Left colon (tissue), 2 donors: Measurements from ENCODE around the gene PLEKHA5. TPM values are rescaled to one million over a fixed set of nuclear protein-coding genes. Genes with fewer than 3 reads are reported as not detected.
A peak's percentile ranks its signal among the peaks of the same experiment; 100 is the strongest.

Experiments used
- ATAC-seq: fragments of 200-7000 bp; cut with Tn5 transposase; one replicate; pipeline ENCODE4 v1.9.1; 2020; ENCODE audit warnings: mild to moderate bottlenecking, moderate library complexity
- DNase-seq, 2 donors: peaks; one replicate each; pipeline ENCODE4 v3.0.0-alpha.2; 2020
- intact Hi-C, 2 donors: fragments of 100-400 bp; cut with DNase I in 1 of 2; cut with micrococcal nuclease in 1 of 2; formaldehyde crosslinking; loops; one replicate each; pipeline versions ENCODE4 v1.11.2 to v1.14.0; 2022; cut with DNase I, micrococcal nuclease
- total RNA-seq, 2 donors: library from RNA; stranded (reverse); fragmentation: NEBNext Ultra II Directional; extraction: Animal tissue kit (Norgen Biotek cat#: 25700); gene quantifications; one replicate each; pipeline ENCODE4 v1.2.1, GENCODE V29; 2021
- donor health status: DM: no; HTN: no; CAD: no.
- donor health status: DM: yes; HTN: yes; CAD: no.

The PLEKHA5 gene
- total RNA-seq, 2 donors from 2014 or later = 33.1 to 36.8 TPM

DNA sequence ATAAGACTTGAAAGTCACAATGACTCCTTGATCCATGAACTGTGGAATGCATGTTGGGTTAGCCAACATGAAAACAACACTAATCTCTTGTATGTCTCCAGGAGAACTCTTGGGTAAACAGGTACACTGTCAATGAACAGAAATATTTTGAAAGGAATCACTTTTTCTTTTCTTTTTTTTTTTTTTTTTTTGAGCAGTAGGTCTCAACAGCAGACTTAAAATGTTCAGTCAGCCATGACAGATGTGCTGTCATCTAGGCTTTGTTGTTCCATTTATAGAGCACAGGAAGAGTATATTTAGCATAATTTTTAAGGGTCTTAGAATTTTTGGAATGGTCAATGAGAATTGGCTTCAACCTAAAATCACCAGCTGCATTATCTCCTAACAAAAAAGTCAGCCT, 2.3 kb upstream of the PLEKHA5 start:
- DNase-seq (no peak), ATAC-seq (no peak)
- intact Hi-C loops = no loop called here

DNA sequence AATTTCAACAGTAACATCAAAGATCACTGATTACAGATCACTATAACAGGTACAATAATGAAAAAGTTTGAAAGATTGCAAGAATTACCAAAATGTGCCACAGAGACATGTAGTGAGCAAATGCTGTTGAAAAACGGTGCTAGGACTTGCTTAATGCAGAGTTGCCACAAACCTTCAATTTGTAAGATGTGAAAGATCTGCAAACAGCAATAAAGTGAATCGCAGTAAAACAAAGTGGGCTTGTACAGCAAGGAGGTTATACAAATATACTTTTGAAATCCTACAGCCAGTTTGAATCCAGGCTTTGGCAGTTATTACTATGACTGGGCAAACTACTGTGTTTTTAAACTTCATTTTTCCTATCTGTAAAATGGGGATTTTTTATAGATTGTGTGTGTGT, 1.0 kb upstream of the PLEKHA5 start:
- no peak for DNase-seq
- no peak for ATAC-seq

DNA sequence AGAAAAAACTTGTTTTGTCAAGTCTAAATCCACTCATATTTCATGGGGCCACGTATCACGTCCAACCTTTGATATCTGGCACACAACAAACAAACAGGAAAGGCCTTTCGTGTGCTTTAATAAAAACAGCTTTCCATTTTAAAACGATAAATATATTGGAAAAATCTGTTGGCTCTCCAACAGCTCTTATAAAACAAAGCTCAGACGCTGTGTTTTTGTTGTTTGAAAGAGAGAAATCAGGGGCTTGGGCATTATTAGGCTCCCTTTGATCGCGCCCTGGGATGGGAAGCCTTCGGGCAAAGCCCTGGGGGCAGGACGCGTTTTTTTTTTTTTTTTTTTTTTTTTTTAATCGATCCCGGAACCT, 429 bp upstream of the PLEKHA5 start:
- intact Hi-C loops = no loop called here
- DNase-seq (no peak), ATAC-seq (no peak)

More for the DNA sequence above, 1.0 kb upstream of the PLEKHA5 start:
- intact Hi-C loops = no loop called here

DNA sequence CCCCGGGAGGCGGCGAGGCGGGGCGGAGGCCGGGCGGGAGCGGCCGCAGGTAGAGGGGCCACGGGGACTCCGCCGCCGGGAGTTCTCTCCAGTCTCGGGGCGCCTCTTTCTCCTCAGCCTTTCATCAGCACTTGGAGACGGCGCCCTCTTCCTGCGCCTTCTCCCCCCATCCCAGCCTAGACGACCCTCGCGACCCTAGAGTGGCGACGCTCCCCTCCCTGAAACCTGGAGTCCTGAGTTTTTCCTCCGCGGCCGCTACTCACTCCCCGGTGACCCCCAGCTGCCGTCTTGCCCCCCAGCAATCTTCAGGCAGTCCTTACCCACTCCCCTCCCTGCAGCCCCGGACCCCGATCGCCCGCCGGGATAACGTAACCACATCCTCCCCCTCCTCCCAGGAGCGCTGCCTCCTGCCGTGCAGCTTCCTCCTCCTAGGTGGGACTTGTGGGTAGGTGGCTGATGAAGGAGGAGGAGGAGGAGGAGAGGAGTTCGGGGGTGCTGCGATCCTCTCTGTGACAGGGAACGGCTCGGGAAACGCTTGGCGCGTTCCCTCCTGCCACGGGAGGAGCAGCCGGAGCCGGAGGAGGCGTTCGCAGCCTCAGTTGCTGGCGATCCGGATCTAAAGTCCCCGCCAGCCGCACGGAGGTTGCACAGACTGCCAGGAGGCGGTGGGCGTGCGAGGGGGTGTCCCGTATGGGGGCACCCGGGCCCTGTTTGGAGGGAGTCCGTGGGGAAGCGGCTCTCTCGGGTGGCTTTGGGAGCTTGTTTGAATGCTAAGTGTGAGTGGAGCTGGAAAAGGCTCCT, 891 bp downstream of the PLEKHA5 start:
- peak; percentile 40 for ATAC-seq
- intact Hi-C loops = no loop called here
- peak; percentile 54 to 55 for DNase-seq

DNA sequence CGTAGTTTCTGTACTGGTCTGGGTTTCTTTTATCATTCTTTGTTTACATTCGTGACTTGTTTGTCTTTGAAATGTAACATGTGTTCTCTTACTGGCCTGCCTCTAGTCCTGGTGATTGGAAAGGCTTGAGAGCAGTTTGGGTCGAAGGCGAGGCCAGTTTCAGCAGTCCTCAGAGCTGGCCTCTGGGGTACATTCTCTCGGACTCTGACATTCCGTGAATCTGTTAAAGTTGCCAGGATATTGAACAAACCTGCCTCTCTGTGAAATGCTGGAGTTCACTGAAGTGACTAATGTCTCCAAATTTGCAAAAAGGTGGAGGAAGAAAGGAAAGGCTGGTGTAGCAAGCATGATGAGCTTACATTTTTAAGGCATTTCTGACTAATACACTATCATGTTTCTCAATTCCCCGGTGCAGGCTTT, 1.5 kb downstream of the PLEKHA5 start:
- ATAC-seq = peak; percentile 22
- DNase-seq = peak in 1 of 2 donors; percentile 31
- intact Hi-C loops = no loop called here

DNA sequence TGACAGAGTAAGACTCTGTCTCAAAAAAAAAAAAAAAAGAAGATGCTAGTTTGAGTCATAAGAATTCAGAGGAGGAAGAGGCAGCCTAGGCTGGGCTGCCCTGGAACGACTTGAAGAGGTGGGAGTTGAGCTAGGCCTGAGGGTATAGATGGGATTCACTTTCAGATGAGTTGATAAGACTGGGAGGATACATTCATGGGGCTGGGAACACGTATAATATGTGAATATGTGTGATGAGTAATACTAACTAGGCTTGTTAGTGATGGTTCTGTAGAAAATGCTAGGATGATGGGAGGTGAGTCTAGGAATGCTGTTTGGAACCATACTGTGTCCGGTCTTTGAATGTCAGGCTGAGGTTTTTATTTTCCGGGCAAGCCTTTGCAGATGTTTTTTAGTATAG, 9.0 kb downstream of the PLEKHA5 start:
- no peak for ATAC-seq
- DNase-seq = no peak
- intact Hi-C loops = no loop called here

DNA sequence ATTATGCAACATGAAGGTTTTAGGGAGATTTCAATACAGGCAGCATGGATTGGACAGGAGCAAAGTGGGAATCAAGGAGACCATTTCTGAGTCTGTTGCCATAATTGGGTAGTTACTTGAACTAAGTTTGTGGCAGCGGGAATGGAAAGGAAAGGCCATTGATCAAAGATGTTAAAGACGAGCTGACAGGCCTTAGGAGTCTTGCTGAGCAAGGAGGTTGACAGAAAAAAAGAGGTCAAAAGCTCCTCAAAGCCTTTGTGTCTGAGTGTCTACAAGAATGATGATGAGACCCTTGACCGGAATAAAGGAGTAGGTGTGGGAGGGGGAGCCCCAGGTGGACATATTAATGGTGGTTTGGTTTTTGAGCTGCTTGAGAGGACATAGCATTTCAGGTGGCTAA, 9.4 kb downstream of the PLEKHA5 start:
- intact Hi-C loops = no loop called here
- no peak for DNase-seq
- ATAC-seq = no peak

DNA sequence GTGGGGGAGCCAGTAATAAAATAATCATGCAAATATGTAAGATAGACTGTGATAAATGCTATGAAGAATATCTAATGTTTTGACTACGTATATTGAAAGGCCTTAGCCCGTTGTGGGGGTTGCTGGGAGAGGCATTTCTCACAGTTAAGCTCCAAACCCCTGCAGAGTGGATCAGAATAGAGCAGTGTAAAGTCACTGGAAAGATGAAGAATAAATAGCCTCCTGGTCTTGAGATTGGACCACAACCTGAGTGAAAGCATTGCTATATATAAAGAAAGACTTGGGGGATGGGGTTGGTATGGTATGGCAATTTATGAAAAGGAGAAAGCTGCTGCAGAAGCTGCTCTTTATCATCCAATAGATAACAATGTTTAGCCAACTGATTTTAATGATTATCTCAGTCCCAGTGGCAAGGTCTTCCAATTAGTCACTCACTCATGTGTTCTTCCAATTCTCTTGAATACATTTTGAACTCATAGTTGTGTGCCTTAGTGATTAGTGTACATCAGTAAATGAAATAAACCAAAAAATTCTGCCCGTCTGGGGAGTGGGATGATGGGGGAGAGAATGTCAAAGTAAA, 10.2 kb downstream of the PLEKHA5 start:
- no peak for ATAC-seq
- DNase-seq = no peak
- intact Hi-C loops = no loop called here

DNA sequence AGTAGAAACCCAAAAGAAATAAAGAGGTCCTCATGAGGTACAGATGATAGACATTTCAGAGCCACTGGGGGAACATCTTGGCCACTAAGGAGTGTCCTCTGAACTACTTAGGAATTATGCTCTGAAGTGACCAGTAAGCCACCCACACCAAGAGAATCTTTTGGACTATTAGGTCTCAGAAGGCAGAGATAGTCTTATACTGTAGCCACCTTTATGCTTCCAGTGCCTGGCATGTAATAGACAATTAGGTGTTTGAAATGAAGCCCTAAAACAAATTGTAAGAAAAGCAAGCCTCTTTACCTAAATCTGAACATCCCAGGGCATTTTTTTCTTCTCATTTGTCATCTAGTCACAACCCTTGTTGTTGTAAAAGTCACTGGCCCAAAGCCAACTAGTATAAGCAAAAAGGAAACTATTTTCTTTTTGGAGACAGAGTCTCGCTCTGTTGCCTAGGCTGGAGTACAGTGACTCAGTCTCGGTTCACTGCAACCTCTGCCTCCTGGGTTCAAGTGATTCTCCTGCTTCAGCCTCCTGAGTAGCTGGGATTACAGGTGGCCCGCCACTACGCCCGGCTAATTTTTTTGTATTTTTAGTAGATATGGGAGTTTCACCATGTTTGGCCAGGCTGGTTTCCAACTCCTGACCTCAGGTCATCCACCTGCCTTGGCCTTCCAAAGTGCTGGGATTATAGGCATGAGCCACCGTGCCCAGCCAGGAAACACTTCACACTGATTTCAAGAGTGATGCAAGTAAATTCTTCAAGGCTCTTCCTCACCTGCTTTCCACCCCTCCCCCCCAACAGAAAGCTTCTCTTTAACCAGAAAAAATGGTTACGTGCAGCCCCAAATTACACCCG, 11.1 kb downstream of the PLEKHA5 start:
- no peak for DNase-seq
- no peak for ATAC-seq
- intact Hi-C loops = no loop called here

DNA sequence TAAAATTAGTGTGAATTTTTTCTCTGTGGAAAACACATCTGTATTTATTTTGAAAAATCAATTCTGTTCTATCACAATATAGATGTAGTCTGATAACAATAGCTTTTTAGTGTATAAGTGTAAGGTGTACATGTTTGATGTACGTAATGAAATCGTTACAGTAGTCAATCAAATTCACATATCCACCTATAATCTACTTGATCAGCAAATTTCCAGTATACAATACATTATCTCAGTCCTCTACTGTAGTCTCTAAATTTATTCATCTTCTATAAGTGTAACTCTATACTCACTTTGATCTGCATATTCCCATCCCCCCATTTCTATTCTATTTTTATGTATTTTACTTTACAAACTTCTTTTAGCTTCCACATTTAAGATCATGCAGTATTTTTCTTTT, 13.0 kb downstream of the PLEKHA5 start:
- no peak for ATAC-seq
- intact Hi-C loops = no loop called here
- DNase-seq = no peak

DNA sequence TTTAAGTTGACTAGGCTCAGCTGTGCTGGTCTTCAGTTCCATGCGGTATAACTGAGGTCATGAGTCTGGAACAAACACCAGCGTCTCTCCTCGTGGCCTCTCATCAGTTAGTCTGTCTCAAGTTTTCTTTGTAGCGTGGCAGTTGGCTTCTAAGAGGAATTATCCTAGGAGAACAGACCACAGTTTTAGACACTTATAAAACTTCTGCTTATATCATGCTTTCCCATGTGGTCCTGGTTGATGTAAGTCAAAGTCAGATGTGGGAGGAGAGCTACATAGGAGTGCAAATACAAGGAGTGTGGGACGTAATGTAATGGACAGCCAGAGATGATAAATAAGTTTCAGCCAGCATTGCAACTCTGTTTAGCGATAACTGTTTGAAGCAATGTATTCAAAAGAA, 14.8 kb downstream of the PLEKHA5 start:
- ATAC-seq = no peak
- intact Hi-C loops = no loop called here
- DNase-seq = no peak

DNA sequence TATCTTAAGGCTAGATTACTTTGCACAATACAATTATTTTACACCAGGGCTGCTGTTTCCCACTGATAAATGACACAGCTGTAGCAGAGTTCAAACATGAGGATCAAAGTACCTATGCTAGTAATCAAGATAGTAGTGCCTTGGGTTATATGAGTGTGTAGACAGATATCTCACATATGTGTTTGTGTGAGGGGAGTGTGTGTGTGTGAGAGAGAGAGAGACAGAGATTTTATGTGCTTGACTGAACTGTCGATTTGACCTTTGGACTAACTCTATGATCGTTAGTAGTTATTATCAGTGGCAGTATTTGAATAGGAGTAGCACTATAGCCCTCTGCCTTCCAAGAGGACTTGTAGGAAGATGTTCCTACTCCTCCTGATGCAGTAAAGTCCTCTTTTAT, 15.5 kb downstream of the PLEKHA5 start:
- DNase-seq (no peak), ATAC-seq (peak; percentile 99)
- intact Hi-C loops = no loop called here

DNA sequence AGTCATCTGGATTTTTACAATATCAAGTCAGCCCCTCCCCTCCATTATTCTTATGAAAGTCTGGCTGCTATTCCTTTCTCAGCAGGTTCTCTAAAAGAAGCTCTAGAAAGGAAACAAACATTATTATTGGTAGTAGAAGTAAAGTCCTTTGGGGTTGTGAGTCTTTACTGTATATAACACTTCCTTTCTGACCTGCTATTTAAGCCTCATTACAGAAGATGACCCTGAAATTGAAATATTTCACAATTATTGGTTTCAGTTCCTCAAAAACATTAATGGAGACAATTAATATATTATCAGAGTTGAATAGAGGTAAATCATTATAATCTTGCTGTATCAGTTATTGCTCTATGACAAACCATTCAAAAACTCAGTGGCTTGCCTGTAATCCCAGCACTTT, 19.3 kb downstream of the PLEKHA5 start:
- intact Hi-C loops = no loop called here
- ATAC-seq = no peak
- DNase-seq = no peak

DNA sequence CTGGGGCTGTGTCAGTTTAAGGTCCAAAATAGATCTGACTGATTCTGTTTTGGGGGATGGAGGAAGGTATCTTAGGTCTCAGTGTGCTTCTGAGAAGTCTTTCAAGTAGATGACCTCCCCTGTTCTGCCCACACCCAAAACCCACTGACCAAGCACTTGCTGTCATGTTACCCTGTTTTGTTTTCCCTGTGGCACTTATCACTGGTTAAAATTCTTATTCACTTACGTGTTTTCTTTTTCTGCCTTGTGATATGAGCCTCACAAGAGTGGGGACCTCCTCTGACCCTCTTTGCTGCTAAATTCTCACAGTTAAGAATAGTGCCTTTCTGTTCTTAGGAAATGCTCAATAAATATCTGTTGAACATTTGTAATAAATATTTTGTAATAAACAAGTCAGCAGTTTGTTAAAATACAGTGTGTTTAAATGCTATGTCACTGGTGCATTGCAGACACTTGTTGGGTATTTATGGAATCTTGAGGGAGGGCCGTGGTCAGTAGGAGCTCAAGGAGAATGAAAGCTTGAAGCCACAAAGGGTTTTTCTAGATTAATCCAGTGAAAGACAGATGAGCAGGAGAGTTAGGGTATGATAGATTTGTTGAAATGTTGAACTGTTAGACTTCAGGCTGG, 20.9 kb downstream of the PLEKHA5 start:
- intact Hi-C loops = no loop called here
- DNase-seq (no peak), ATAC-seq (no peak)

DNA sequence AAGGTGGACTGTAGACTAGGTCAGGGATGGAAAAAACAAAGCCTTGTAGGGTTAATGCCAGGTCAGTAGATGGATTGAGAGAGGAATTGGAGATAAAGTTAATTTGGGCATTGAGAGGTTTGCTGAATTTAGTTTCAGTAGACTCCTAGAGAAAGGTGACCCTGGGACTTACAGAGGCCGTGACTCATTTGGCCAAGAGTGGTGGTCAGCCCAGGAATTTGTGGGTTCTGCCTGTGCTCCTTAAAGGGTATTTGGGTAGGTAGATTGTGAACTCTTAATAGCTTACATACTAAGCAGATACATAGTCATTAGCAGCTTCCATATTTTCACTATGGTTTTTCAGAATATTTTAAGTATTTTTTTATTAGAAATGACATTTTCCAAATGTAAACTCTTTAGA, 21.8 kb downstream of the PLEKHA5 start:
- ATAC-seq = no peak
- no peak for DNase-seq
- intact Hi-C loops = no loop called here

DNA sequence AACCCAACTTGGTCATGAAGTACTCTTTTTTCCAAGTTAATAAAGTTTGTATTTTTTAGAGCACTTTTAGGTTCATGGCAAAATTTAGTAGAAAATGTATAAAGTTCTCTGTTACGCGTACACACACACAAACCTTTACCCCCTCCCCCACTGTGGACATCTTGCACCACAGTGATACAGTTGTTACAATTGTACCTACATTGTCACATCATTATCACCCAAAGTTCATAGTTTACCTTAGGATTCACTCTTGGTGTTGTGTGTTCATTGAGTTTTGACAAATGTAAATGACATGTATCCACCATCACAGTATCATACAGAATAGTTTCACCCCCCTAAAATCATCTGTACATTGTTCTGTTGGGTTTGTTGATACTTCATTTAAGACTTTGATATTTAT, 23.9 kb downstream of the PLEKHA5 start:
- intact Hi-C loops = no loop called here
- no peak for DNase-seq
- ATAC-seq = no peak

DNA sequence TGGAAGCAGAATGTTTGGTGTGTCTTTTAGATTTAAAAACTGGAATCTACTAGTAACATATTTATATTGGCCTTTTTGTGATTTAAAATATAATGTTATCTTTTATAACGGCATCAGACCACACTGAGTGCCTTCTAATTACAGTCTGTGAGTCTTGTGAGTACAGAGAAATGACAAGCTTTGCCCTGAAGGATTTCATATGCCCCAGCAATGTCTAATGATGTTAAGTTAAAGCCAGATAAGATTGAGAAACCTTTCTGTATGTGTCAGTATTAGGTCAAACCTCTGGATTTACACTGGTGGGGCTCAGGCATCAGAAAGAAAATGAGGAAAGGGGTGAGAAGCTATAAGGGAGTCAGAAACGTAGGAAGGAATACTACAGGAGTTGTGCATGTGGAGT, 25.2 kb downstream of the PLEKHA5 start:
- ATAC-seq (no peak), DNase-seq (no peak)
- intact Hi-C loops = no loop called here

DNA sequence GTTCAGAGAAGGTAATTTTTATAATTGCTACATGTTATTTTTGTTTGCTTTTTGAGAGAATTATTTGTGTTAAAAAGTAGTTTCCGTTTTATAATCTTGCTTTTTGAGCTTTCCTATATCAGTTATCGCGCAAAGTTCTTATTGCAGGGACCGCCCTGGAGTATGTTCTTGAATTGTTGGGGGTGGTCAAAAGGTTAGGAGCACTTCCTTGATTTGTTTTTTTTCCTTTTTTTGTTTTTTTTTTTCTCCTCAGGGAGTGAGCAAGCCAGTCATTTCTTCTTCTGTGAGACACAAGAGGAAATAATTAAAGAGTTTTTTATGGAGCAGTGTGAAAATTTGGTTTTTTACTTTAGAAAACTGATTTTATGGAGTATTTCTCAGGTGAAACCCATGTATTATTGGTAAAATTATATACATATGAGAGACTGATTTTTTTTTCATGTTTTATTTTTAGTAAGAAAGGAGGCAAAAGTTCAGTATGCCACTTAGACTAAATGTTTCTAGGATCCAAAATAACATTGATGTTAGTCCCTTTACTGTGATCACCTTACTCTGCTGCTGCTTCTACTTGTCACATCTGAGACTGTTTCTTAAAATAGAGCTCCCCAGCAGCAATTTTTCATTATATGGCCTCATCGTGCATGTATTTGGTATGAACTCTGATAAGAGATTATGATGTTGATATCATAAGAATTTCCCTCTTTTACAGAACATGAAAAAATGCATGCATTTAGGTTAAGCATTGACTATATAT, 26.6 kb downstream of the PLEKHA5 start:
- peak; percentile 45 for ATAC-seq

DNA sequence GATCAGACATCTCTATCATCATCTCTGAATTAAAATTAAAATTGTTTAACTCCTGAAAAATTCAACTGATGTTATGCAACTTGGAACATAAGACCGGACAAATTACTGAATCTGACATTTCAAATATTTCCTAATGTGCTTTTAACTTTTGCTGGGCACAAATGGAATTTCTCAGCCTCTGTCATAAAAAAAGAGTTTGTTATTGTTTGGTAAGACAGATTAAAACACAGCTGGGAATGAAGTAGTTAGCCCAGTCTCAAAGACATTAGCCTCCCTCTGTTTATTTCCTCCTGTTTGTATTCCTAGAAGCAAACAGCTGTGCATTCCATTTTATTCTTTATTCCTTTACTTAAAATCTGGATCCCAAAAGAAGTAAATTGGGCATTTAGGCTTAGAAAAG, 29.4 kb downstream of the PLEKHA5 start:
- intact Hi-C loops = no loop called here
- no peak for ATAC-seq

More for the DNA sequence above, 26.6 kb downstream of the PLEKHA5 start:
- intact Hi-C loops = no loop called here
- DNase-seq = no peak

More for the DNA sequence above, 29.4 kb downstream of the PLEKHA5 start:
- DNase-seq = no peak
